AG09309 (cell line): ENCODE measurements around the gene UNC13B.
"Not testable (repeated sequence)": the region's sequence is repeated elsewhere in the genome, so short reads cannot be mapped to it uniquely, and the experiment has no call there.

Experiments
- DNase-seq: peaks from one replicate; pipeline ENCODE4 v3.0.0-alpha.2; 2010; ENCODE audit warnings: low read depth
- H3K4me3 ChIP-seq: 2 replicates; pipeline ENCODE4 v1.5.1; 2011; ENCODE audit warnings: mild to moderate bottlenecking, low read depth, low read length, moderate library complexity; ENCODE audit not compliant: control insufficient read depth
- CTCF ChIP-seq: IDR thresholded peaks from 2 replicates; pipeline ENCODE4 v1.5.1; 2011; ENCODE audit warnings: mild to moderate bottlenecking, low read depth, low read length, inconsistent platforms; ENCODE audit not compliant: insufficient read depth, control insufficient read depth; ENCODE audit errors: missing control alignments

UNC13B gene

GRCh38 chr9:35398651-35399335 is 237.0 kb downstream of the UNC13B start:
- no peak for TF ChIP-seq CTCF
- H3K4me3 ChIP-seq = no peak overlapping the region
- DNase-seq = no peak

- no peak overlapping the region for H3K4me3 ChIP-seq
- no peak for TF ChIP-seq CTCF
- no peak for DNase-seq
Observed at GRCh38 chr9:35404865-35405264, 243.1 kb downstream of the UNC13B start.

DNA sequence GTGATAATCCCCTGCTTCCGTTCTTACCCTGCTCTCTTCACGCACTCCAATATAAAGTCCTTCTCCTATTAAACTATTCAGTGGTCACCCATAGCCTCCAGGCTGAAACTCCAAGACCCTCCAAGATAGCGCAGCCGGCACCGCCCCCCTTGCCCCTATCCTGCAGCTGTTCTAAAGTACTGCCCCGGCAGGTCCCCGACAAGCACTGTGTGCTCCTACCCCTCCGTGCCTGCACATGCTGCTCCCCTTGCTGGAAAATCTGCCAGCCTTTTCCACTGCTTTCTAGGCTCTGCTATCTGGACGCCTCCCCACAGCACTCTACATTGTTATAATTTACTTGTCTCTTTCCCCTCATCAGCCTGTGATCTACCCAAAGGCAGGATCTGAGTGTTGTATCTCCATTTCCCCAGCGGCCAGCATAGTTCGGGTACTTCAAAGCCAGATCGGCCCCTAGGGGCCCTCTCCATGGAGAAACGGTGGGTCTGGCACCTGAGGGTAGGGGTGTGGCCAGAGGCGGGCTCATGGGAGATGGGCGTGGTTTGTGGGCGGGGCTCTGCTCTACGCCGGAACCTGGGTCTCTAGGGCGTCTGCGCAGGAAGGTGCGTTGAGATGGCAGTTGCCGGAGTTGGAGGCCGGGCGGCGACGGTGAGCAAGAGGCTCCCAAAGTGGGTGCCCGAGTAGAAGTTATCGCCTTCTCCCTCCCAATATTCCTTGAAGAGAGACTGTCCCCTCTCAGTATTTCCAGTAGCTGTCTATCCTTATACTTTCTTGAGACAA is 244.6 kb downstream of the UNC13B start:
- no peak for DNase-seq
- TF ChIP-seq CTCF = no peak
- no peak overlapping the region for H3K4me3 ChIP-seq

GRCh38 chr9:35407846-35408245 is 246.0 kb downstream of the UNC13B start:
- no peak for DNase-seq
- TF ChIP-seq CTCF = no peak
- H3K4me3 ChIP-seq = no peak overlapping the region

DNA sequence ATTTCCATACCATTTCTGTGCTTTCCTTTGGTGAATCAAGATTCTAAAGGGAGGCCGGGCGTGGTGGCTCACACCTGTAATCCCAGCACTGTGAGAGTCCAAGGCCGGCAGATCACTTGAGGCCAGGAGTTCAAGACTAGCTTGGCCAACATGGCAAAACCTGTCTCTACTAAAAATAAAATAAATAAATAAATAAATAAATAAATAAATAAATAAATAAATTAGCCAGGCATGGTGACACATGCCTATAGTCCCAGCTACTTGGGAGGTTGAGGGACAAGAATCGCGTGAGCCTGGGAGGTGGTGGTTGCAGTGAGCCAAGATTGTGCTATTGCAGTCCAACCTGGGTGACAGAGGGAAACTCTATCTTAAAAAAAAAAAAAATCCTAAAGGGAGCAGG is 247.6 kb downstream of the UNC13B start:
- DNase-seq, H3K4me3 ChIP-seq: not testable (repeated sequence)

DNA sequence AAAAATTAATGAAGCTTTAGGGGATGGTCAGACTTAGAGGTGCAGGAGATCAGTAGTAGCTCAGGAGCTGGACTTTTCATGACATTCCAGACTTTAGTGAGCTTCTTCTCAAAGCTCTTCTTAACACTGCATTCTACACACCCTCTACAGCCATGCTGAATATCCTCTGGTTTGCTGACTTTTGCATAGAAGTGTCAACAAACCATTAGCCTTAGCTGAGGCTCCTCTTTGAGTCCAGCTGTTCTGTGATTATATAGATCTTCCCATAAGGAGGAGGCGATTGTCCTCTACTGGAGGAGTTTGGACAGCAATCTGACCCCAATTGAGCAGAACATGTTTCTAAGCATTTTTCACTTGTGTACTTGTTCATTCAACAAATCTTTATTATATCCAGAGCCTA is 253.1 kb downstream of the UNC13B start:
- H3K4me3 ChIP-seq = no peak overlapping the region

More for the DNA sequence above, 253.1 kb downstream of the UNC13B start:
- no peak for TF ChIP-seq CTCF
- no peak for DNase-seq
